ENCODE results near the gene MYL11. TPM values are rescaled to one million over a fixed set of nuclear protein-coding genes. Genes with fewer than 3 reads are reported as not detected.

MYL11 gene
- total RNA-seq, 1 experiment from 2014 or later, result not detected

DNA sequence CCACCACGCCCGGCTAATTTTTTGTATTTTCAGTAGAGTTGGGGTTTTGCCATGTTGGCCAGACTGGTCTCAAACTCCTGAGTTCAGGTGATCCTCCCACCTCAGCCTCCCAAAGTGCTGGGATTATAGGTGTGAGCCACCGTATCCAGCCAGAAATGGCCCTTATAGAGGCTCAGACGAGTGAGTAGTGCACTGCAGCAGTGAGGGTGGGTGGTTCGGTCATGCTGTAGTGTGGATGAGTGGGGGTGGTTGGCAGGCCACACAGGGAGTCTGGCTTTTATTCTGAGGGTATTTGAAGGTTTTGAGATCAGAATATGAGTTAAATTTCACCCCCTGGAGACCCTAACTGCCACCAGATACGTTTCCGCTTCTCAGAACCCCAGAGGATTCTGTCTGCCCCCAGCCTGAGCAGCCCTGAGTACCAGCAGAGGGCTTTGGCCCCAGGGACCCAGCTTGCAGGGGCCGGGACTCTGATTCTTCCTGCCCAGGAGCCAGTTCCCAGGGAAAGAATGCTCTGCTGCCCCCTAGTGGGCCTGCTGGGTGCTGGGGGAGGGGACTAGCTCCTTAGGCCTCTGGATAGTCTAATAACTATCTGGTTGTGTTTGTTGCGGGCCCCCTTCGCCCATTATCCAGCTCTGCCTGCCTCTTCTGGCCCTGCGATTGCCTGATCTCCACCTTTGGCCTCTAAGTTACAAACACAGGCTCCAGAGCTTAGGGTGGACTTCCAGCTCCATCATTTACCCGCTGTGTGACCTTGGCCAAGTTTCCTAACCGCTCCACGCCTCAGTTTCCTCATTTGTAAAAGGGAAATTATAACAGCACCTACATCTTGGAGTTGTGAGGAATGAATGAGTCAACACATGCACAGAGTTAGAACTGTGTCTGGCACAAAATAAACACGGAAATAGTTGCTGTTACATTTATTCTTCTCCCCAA lies 34.8 kb downstream of the MYL11 start:
- ChIA-PET POLR2A (no interaction called here), CTCF (interaction anchor here (0.5 to 1.4 kb wide), 8 partner anchors 9 to 318 kb away, joined by 3 to 5 read pairs (median 3); partner anchors contain the start of gene TBX6)
- TF ChIP-seq, protein P1, sequence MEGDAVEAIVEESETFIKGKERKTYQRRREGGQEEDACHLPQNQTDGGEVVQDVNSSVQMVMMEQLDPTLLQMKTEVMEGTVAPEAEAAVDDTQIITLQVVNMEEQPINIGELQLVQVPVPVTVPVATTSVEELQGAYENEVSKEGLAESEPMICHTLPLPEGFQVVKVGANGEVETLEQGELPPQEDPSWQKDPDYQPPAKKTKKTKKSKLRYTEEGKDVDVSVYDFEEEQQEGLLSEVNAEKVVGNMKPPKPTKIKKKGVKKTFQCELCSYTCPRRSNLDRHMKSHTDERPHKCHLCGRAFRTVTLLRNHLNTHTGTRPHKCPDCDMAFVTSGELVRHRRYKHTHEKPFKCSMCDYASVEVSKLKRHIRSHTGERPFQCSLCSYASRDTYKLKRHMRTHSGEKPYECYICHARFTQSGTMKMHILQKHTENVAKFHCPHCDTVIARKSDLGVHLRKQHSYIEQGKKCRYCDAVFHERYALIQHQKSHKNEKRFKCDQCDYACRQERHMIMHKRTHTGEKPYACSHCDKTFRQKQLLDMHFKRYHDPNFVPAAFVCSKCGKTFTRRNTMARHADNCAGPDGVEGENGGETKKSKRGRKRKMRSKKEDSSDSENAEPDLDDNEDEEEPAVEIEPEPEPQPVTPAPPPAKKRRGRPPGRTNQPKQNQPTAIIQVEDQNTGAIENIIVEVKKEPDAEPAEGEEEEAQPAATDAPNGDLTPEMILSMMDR (IDR thresholded peaks at IDR 0.05), result peak; percentile 96
- TF ChIP-seq POLR2AphosphoS5 (IDR thresholded peaks at IDR 0.05; ENCODE audit: low read depth, low read length), result no peak; the same call in 1 of the 2 replicates
- no peaks in the 10 kb centered on the region for H3K36me3 ChIP-seq (ENCODE audit: control insufficient read depth, insufficient read depth, low read length)
- no peaks in the 10 kb centered on the region for H3K27me3 ChIP-seq (ENCODE audit: control insufficient read depth, insufficient read depth, low read length)
- in situ Hi-C loops (cut with HindIII; ENCODE audit: low pct_unique_long_range_greater_than_20kb, low sequenced_read_pairs) (no loop called here), intact Hi-C loops (cut with micrococcal nuclease; ENCODE audit: unreplicated experiment) (no loop called here)
- no TSS peak for BruUV-seq (replicated peaks)
- peaks cover 12% of the 10 kb centered on the region; the same call in 1 of the 2 replicates for H3K4me1 ChIP-seq (ENCODE audit: control insufficient read depth, insufficient read depth, low read length)
- no peaks in the 10 kb centered on the region for H3K9me3 ChIP-seq (ENCODE audit: control insufficient read depth, insufficient read depth, low read depth, low read length)
- peak overlapping the region; percentile 51 for H3K27ac ChIP-seq (ENCODE audit: low read length)
- peak; percentile 64 for DNase-seq (ENCODE audit: low read depth, low spot score)
- peak; percentile 80 for ATAC-seq
- no peak overlapping the region for H3K4me3 ChIP-seq (ENCODE audit: low read depth in 2 of 2, low read length in 2 of 2)

GRCh38 chr16:30413112-30413806 lies 38.7 kb downstream of the MYL11 start:
- Histone ChIP-seq H3K9me3 (ENCODE audit: control insufficient read depth, insufficient read depth, low read depth, low read length) (no peaks in the 10 kb centered on the region), H3K4me1 (ENCODE audit: control insufficient read depth, insufficient read depth, low read length) (peaks cover 16% of the 10 kb centered on the region), H3K27me3 (ENCODE audit: control insufficient read depth, insufficient read depth, low read length) (no peaks in the 10 kb centered on the region), H3K36me3 (ENCODE audit: control insufficient read depth, insufficient read depth, low read length) (no peaks in the 10 kb centered on the region), H3K27ac (ENCODE audit: low read length) (no peak overlapping the region), H3K4me3 (ENCODE audit: low read depth in 2 of 2, low read length in 2 of 2) (no peak overlapping the region)
- in situ Hi-C loops (cut with HindIII; ENCODE audit: low pct_unique_long_range_greater_than_20kb, low sequenced_read_pairs), result no loop called here
- DNase-seq (ENCODE audit: low read depth, low spot score) (no peak), ATAC-seq (no peak)
- ChIA-PET POLR2A (no interaction called here), CTCF (no interaction called here)
- no peak for TF ChIP-seq TCF7L2 (IDR thresholded peaks at IDR 0.05; ENCODE audit: low read depth, low read length)
- no peak for TF ChIP-seq REST (IDR thresholded peaks at IDR 0.05; ENCODE audit: insufficient read depth in 1 of 2, low read depth in 2 of 2, low read length in 1 of 2)
- no peak for TF ChIP-seq POLR2AphosphoS5 (IDR thresholded peaks at IDR 0.05; ENCODE audit: low read depth, low read length)
- TF ChIP-seq, protein P1 (IDR thresholded peaks at IDR 0.05), result no peak
- TF ChIP-seq SIN3A (IDR thresholded peaks at IDR 0.05; ENCODE audit: borderline replicate concordance, insufficient read depth, low read depth, low read length), result no peak
- intact Hi-C loops (cut with micrococcal nuclease; ENCODE audit: unreplicated experiment), result no loop called here
- no TSS peak for BruUV-seq (replicated peaks)
